ENCODE measurements around the gene CD48. TPM values are rescaled to one million over a fixed set of nuclear protein-coding genes. Genes with fewer than 3 reads are reported as not detected.

CD48 gene
- polyA plus RNA-seq, 3 donors = 356 to 688 (median 363) TPM

- no peak overlapping the region for H3K4me3 Mint-ChIP-seq
- Histone ChIP-seq H3K36me3 (replicated peaks in 1 of 2; ENCODE audit: control insufficient read depth in 1 of 2, insufficient read depth in 2 of 2, low read length in 2 of 2) (no peaks in the 10 kb centered on the region), H3K79me2 (ENCODE audit: insufficient read depth, low read length) (no peaks in the 10 kb centered on the region), H2AFZ (ENCODE audit: insufficient read depth, low read depth, low read length, poor library complexity, severe bottlenecking) (no peak overlapping the region), H3K9me3 (replicated peaks in 1 of 2; ENCODE audit: control insufficient read depth in 1 of 2, insufficient read depth in 1 of 2, low read length in 2 of 2) (no peaks in the 10 kb centered on the region), H3K4me2 (replicated peaks; ENCODE audit: extremely low read depth, low read length, poor library complexity, severe bottlenecking) (no peak overlapping the region), H4K20me1 (ENCODE audit: insufficient read depth, low read length) (no peaks in the 10 kb centered on the region), H3K4me1 (ENCODE audit: control insufficient read depth in 1 of 2, insufficient read depth in 2 of 2, low read length in 2 of 2) (no peaks in the 10 kb centered on the region), H3K27ac (ENCODE audit: low read depth in 1 of 2, low read length in 2 of 2) (no peak overlapping the region), H3K9ac (ENCODE audit: insufficient read depth, low read length, poor library complexity, severe bottlenecking) (no peak overlapping the region), H3K27me3 (ENCODE audit: control insufficient read depth in 2 of 2, insufficient read depth in 2 of 2, low read length in 2 of 2) (no peaks in the 10 kb centered on the region), H3K4me3 (replicated peaks in 1 of 3; ENCODE audit: low read depth in 2 of 3, low read length in 3 of 3) (no peak overlapping the region)
- H3K27me3 Mint-ChIP-seq (ENCODE audit: low read depth in 3 of 3) = peaks cover 0 to 8% (median 5%) of the 10 kb centered on the region in 3 donors
- no peak overlapping the region for H3K27ac Mint-ChIP-seq
- H3K36me3 Mint-ChIP-seq = peaks cover 0 to 8% of the 10 kb centered on the region in 2 donors
- WGBS (ENCODE audit: insufficient coverage) = 100% methylated on average over 2 of the region's 2 CpGs
- intact Hi-C loops (cut with micrococcal nuclease) = no loop called here
- no peaks in the 10 kb centered on the region for H3K4me1 Mint-ChIP-seq
- no peak for TF ChIP-seq CTCF (IDR thresholded peaks at IDR 0.05)
- DNase-seq = no peak
- no peaks in the 10 kb centered on the region for H3K9me3 Mint-ChIP-seq
Measured at GRCh38 chr1:160756849-160757201, 45.2 kb upstream of the CD48 start.

GRCh38 chr1:160755911-160756848 lies 44.6 kb upstream of the CD48 start:
- Histone ChIP-seq H4K20me1 (ENCODE audit: insufficient read depth, low read length) (no peaks in the 10 kb centered on the region), H3K79me2 (ENCODE audit: insufficient read depth, low read length) (no peaks in the 10 kb centered on the region), H3K27ac (ENCODE audit: low read depth in 1 of 2, low read length in 2 of 2) (no peak overlapping the region), H3K9ac (ENCODE audit: insufficient read depth, low read length, poor library complexity, severe bottlenecking) (no peak overlapping the region), H2AFZ (ENCODE audit: insufficient read depth, low read depth, low read length, poor library complexity, severe bottlenecking) (no peak overlapping the region), H3K9me3 (replicated peaks in 1 of 2; ENCODE audit: control insufficient read depth in 1 of 2, insufficient read depth in 1 of 2, low read length in 2 of 2) (no peaks in the 10 kb centered on the region), H3K4me2 (replicated peaks; ENCODE audit: extremely low read depth, low read length, poor library complexity, severe bottlenecking) (no peak overlapping the region), H3K27me3 (ENCODE audit: control insufficient read depth in 2 of 2, insufficient read depth in 2 of 2, low read length in 2 of 2) (no peaks in the 10 kb centered on the region), H3K4me3 (replicated peaks in 1 of 3; ENCODE audit: low read depth in 2 of 3, low read length in 3 of 3) (no peak overlapping the region), H3K36me3 (replicated peaks in 1 of 2; ENCODE audit: control insufficient read depth in 1 of 2, insufficient read depth in 2 of 2, low read length in 2 of 2) (no peaks in the 10 kb centered on the region), H3K4me1 (ENCODE audit: control insufficient read depth in 1 of 2, insufficient read depth in 2 of 2, low read length in 2 of 2) (no peaks in the 10 kb centered on the region)
- no peak for TF ChIP-seq CTCF (IDR thresholded peaks at IDR 0.05)
- Mint-ChIP-seq H3K4me3 (no peak overlapping the region), H3K4me1 (no peaks in the 10 kb centered on the region), H3K27me3 (ENCODE audit: low read depth in 3 of 3) (peaks cover 0 to 8% (median 5%) of the 10 kb centered on the region in 3 donors), H3K36me3 (peaks cover 0 to 11% of the 10 kb centered on the region in 2 donors), H3K27ac (no peak overlapping the region), H3K9me3 (no peaks in the 10 kb centered on the region)
- intact Hi-C loops (cut with micrococcal nuclease) = no loop called here
- no peak for DNase-seq
- no CpG with 5 or more reads among the region's 5 CpGs for WGBS (ENCODE audit: insufficient coverage)

Measured in CD14-positive monocyte (primary cell).